Measurements from ENCODE around the gene CASZ1. TPM values are rescaled to one million over a fixed set of nuclear protein-coding genes. Genes with fewer than 3 reads are reported as not detected.

Gene CASZ1
- total and polyA plus RNA-seq, 10 of the 15 experiments (the other 5 are each of a cell fraction or from before 2014, with no cell fraction given), result 0.52 to 9.8 (median 3.7) TPM

DNA sequence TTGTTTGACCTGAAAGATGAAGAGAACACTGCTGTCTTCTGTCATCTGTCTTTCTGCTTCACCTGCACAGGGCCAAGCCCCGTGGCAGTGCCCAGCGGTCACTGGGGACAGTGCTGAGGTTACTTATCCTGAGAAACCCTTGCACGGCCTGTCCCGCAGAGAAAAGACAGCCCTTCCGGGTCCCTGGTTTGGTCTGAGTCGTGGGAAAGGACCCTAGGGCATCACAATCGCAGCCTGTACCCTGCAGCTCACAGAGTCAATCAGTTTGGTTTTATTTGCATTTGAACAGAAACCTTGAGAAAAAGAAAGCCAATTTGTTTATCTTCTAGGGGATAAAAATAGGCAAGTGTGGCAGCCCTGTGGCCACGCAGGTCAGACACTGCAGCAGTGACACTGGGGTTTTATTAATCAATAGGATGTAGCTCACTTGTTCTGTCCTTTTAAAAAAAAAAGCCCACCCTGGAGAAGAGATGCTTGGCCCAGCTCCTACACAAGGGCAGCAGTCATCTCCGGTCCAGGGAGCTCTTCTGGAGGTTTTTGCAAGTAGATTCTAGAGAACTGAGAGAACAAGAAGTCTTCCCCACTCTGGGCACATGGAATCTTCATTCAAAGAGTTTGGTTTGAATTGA lies 201.7 kb downstream of the CASZ1 start (continued):
- TF ChIP-seq BRCA1 (IDR thresholded peaks at IDR 0.05; ENCODE audit: low read depth, low read length) (no peak), KDM1A (IDR thresholded peaks at IDR 0.05; ENCODE audit: borderline replicate concordance) (no peak), EP300 (IDR thresholded peaks at IDR 0.05; ENCODE audit: borderline replicate concordance in 1 of 2, control insufficient read depth in 1 of 2, low read depth in 2 of 2, low read length in 2 of 2) (no peak), STAT3 (IDR thresholded peaks at IDR 0.05; ENCODE audit: low read depth, low read length) (no peak), POU2F2 (IDR thresholded peaks at IDR 0.05; ENCODE audit: borderline replicate concordance, low read depth, low read length) (0 out of 3 replicates have a peak, but pooled peaks have one; percentile 38), BHLHE40 (IDR thresholded peaks at IDR 0.05; ENCODE audit: borderline replicate concordance in 1 of 2, low read depth in 2 of 2, low read length in 1 of 2) (no peak), ZSCAN29 (IDR thresholded peaks at IDR 0.05) (no peak)

DNA sequence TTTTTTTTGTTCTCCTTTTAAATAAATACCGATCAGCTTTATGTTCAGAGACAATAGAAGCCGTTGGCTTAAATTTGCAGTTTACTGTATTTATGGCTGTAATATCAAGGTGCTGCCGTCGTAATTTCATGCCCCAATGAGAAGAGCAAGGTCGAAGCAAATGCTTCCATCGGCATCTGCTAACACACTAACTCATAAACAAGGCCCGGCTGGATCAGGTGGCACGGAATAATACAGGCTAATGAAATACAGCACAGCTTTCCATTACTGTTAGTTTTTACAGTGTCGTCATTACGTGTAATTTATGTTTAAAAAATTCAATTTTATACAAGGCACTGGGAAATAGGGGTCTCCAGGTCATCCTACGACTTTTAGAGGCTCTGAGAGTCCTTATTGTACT lies 202.7 kb downstream of the CASZ1 start:
- H3K36me3 ChIP-seq (ENCODE audit: control insufficient read depth in 2 of 2, insufficient read depth in 2 of 2, low read length in 1 of 2), result no peaks in the 10 kb centered on the region
- TF ChIP-seq SMARCA5 (IDR thresholded peaks at IDR 0.05) (no peak), BMI1 (IDR thresholded peaks at IDR 0.05; ENCODE audit: borderline replicate concordance) (no peak), HDAC6 (IDR thresholded peaks at IDR 0.05; ENCODE audit: unreplicated experiment) (no peak), RELA (IDR thresholded peaks at IDR 0.05; ENCODE audit: borderline replicate concordance, partially characterized antibody) (no peak), ZNF24 (IDR thresholded peaks at IDR 0.05) (no peak)
- TF ChIP-seq, protein P1, sequence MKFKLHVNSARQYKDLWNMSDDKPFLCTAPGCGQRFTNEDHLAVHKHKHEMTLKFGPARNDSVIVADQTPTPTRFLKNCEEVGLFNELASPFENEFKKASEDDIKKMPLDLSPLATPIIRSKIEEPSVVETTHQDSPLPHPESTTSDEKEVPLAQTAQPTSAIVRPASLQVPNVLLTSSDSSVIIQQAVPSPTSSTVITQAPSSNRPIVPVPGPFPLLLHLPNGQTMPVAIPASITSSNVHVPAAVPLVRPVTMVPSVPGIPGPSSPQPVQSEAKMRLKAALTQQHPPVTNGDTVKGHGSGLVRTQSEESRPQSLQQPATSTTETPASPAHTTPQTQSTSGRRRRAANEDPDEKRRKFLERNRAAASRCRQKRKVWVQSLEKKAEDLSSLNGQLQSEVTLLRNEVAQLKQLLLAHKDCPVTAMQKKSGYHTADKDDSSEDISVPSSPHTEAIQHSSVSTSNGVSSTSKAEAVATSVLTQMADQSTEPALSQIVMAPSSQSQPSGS (IDR thresholded peaks at IDR 0.05; ENCODE audit: low read length), result no peak
- TF ChIP-seq, protein P2, sequence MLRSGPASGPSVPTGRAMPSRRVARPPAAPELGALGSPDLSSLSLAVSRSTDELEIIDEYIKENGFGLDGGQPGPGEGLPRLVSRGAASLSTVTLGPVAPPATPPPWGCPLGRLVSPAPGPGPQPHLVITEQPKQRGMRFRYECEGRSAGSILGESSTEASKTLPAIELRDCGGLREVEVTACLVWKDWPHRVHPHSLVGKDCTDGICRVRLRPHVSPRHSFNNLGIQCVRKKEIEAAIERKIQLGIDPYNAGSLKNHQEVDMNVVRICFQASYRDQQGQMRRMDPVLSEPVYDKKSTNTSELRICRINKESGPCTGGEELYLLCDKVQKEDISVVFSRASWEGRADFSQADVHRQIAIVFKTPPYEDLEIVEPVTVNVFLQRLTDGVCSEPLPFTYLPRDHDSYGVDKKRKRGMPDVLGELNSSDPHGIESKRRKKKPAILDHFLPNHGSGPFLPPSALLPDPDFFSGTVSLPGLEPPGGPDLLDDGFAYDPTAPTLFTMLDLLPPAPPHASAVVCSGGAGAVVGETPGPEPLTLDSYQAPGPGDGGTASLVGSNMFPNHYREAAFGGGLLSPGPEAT (IDR thresholded peaks at IDR 0.05; ENCODE audit: low read depth), result no peak
- TF ChIP-seq, protein P3, sequence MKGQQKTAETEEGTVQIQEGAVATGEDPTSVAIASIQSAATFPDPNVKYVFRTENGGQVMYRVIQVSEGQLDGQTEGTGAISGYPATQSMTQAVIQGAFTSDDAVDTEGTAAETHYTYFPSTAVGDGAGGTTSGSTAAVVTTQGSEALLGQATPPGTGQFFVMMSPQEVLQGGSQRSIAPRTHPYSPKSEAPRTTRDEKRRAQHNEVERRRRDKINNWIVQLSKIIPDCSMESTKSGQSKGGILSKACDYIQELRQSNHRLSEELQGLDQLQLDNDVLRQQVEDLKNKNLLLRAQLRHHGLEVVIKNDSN (IDR thresholded peaks at IDR 0.05; ENCODE audit: borderline replicate concordance, extremely low read length, insufficient read depth, low read depth, low read length), result no peak
- no TSS peak for BruUV-seq (replicated peaks)
- FAIRE-seq (no peak), ATAC-seq (no peak), DNase-seq (ENCODE audit: low read depth, low spot score) (no peak)
- H3K9ac ChIP-seq (ENCODE audit: control insufficient read depth, insufficient read depth, low read length), result no peak overlapping the region
- H3K4me2 ChIP-seq (ENCODE audit: control insufficient read depth, insufficient read depth), result no peak overlapping the region; the same call in 1 of the 2 replicates
- ChIA-PET CTCF (no interaction called here), RAD21 (ENCODE audit: unreplicated experiment) (no interaction called here), SMC1A (ENCODE audit: uncharacterized antibody, unreplicated experiment) (interaction anchor here (1.0 to 1.9 kb wide), 2 partner anchors 11 to 86 kb away, joined by 3 to 6 read pairs; no protein-coding TSS in a partner anchor), POLR2A (no interaction called here)
- H3K27ac ChIP-seq (ENCODE audit: control insufficient read depth, insufficient read depth), result no peak overlapping the region; the same call in 1 of the 2 replicates
- intact Hi-C loops (cut with micrococcal nuclease; ENCODE audit: unreplicated experiment), result no loop called here
- H3K4me3 ChIP-seq, result no peak overlapping the region
- 93% methylated on average over 11 of the region's 11 CpGs for WGBS (ENCODE audit: insufficient coverage, insufficient replicate concordance, low lambda C conversion rate, missing lambda C conversion rate)
- H3K9me3 ChIP-seq (replicated peaks; ENCODE audit: control insufficient read depth, insufficient read depth, low read length), result no peaks in the 10 kb centered on the region
- H3K27me3 ChIP-seq (replicated peaks in 1 of 2; ENCODE audit: control insufficient read depth in 2 of 2, insufficient read depth in 2 of 2, low read length in 1 of 2), result no peaks in the 10 kb centered on the region
- H3K79me2 ChIP-seq (ENCODE audit: control insufficient read depth, insufficient read depth, low read length), result no peaks in the 10 kb centered on the region
- no peaks in the 10 kb centered on the region for H4K20me1 ChIP-seq (ENCODE audit: control insufficient read depth, insufficient read depth)
- no peak overlapping the region for H2AFZ ChIP-seq (ENCODE audit: control insufficient read depth, low read depth, low read length)
- peaks cover 17% of the 10 kb centered on the region for H3K4me1 ChIP-seq (ENCODE audit: control insufficient read depth, insufficient read depth, low read length)
- in situ Hi-C loops (cut with MboI), result no loop called here
